GM12878 (cell line): ENCODE results near the gene INHBC. TPM values are rescaled to one million over a fixed set of nuclear protein-coding genes. Genes with fewer than 3 reads are reported as not detected.

ENCODE experiments used
- BACH1 ChIP-seq: fragments of 450-650 bp; IDR thresholded peaks from 2 replicates; pipeline ENCODE4 v1.6.1; 2017; ENCODE audit warnings: mild to moderate bottlenecking, borderline replicate concordance
- BRCA1 ChIP-seq: IDR thresholded peaks from 2 replicates; pipeline ENCODE4 v1.6.1; 2011; ENCODE audit warnings: low read depth, low read length, improper control_type of control experiment
- CBX5 ChIP-seq: sonication (generic); IDR thresholded peaks from 2 replicates; pipeline ENCODE4 v1.6.1; 2016; ENCODE audit warnings: low read depth, moderate library complexity, mild to moderate bottlenecking, inconsistent platforms
- CREM ChIP-seq: IDR thresholded peaks from 2 replicates; pipeline ENCODE4 v1.6.1; 2014; ENCODE audit warnings: antibody characterized with exemption, low read depth
- ETV6 ChIP-seq, 2 experiments: fragments of 450-650 bp in 1 of 2; IDR thresholded peaks in 1 of 2; conservative IDR thresholded peaks in 1 of 2; 2 replicates each; pipeline ENCODE4 v1.6.1; 2014; ENCODE audit warnings: antibody characterized with exemption in 1 of 2, borderline replicate concordance in 1 of 2, low read depth in 1 of 2, mild to moderate bottlenecking in 1 of 2, moderate library complexity in 1 of 2
- GATAD2B ChIP-seq: fragments of 450-650 bp; conservative IDR thresholded peaks from 2 replicates; pipeline ENCODE4 v1.6.1; 2017; ENCODE audit warnings: low read depth, mild to moderate bottlenecking, moderate library complexity
- IRF4 ChIP-seq: IDR thresholded peaks from 2 replicates; pipeline ENCODE4 v1.6.1; 2011; ENCODE audit warnings: low read depth, low read length
- JUND ChIP-seq: IDR thresholded peaks from 2 replicates; pipeline ENCODE4 v1.6.1; 2012; ENCODE audit warnings: low read depth, mild to moderate bottlenecking, low read length, improper control_type of control experiment, moderate library complexity
- MYC ChIP-seq: IDR thresholded peaks from 2 replicates; pipeline ENCODE4 v1.6.1; 2011; ENCODE audit warnings: mild to moderate bottlenecking, low read length, moderate library complexity, inconsistent platforms; ENCODE audit not compliant: insufficient read depth, insufficient replicate concordance, insufficient read length, severe bottlenecking
- NFIC ChIP-seq: IDR thresholded peaks from 2 replicates; pipeline ENCODE4 v1.6.1; 2012; ENCODE audit warnings: low read depth, mild to moderate bottlenecking, inconsistent platforms, low read length, moderate library complexity
- NR2C1 ChIP-seq: fragments of 450-650 bp; IDR thresholded peaks from 2 replicates; pipeline ENCODE4 v1.6.1; 2017; ENCODE audit warnings: antibody characterized with exemption, mild to moderate bottlenecking, moderate library complexity
- PBX3 ChIP-seq: IDR thresholded peaks from 2 replicates; pipeline ENCODE4 v1.6.1; 2011; ENCODE audit warnings: mild to moderate bottlenecking, low read depth, low read length, moderate library complexity; ENCODE audit not compliant: insufficient replicate concordance
- RBBP5 ChIP-seq: fragments of 200-600 bp; sonication (generic); conservative IDR thresholded peaks from 2 replicates; pipeline ENCODE4 v1.6.1; 2016
- RCOR1 ChIP-seq: conservative IDR thresholded peaks from 2 replicates; pipeline ENCODE4 v1.6.1; 2012; ENCODE audit warnings: low read depth, low read length, improper control_type of control experiment
- SMAD1 ChIP-seq: fragments of 450-650 bp; IDR thresholded peaks from 2 replicates; pipeline ENCODE4 v1.6.1; 2018; ENCODE audit warnings: mild to moderate bottlenecking, low read depth; ENCODE audit not compliant: partially characterized antibody
- SMC3 ChIP-seq: IDR thresholded peaks from 2 replicates; pipeline ENCODE4 v1.6.1; 2011; ENCODE audit warnings: low read length, improper control_type of control experiment, borderline replicate concordance
- SREBF1 ChIP-seq: IDR thresholded peaks from 2 replicates; pipeline ENCODE4 v1.6.1; 2012; ENCODE audit warnings: mild to moderate bottlenecking, low read length
- SUZ12 ChIP-seq: fragments of 200-600 bp; sonication (generic); IDR thresholded peaks from one replicate; pipeline ENCODE4 v1.6.1; 2018; ENCODE audit warnings: antibody characterized with exemption, mild to moderate bottlenecking; ENCODE audit not compliant: unreplicated experiment
- USF1 ChIP-seq: IDR thresholded peaks from 2 replicates; pipeline ENCODE4 v1.6.1; 2011; ENCODE audit warnings: borderline replicate concordance, low read depth, mild to moderate bottlenecking, moderate library complexity, mixed read lengths, low read length; ENCODE audit not compliant: insufficient read depth; ENCODE audit errors: extremely low read length
- ZNF24 ChIP-seq: fragments of 450-650 bp; IDR thresholded peaks from 2 replicates; pipeline ENCODE4 v1.6.1; 2017; ENCODE audit warnings: antibody characterized with exemption, mild to moderate bottlenecking
- ZNF687 ChIP-seq: fragments of 450-650 bp; IDR thresholded peaks from 2 replicates; pipeline ENCODE4 v1.6.1; 2017; ENCODE audit warnings: mild to moderate bottlenecking, moderate library complexity
- polyA plus RNA-seq, 11 experiments: library from polyadenylated mRNA; depleted of rRNA in 4 of 11; unstranded in 6 of 11; stranded (reverse) in 5 of 11; fragments of >200 nt; fragmentation: Nextera tagmentation in 4 of 11; fragmentation: Illumina TruSeq in 1 of 11; extraction: Ambion mirVana in 4 of 11; extraction: Trizol in 1 of 11; gene quantifications; 1 replicate in 1 of 11; 2 replicates in 10 of 11; pipeline versions ENCODE4 v1.2.1 to v1.2.3, GENCODE V29; 2011 to 2016; ENCODE audit warnings: inconsistent platforms in 2 of 11, missing spikeins in 2 of 11, low read depth in 1 of 11
- total RNA-seq, 4 experiments: library from RNA; depleted of rRNA in 3 of 4; stranded (reverse); fragments of >200 nt in 3 of 4; fragmentation: Illumina TruSeq in 1 of 4; extraction: Trizol in 1 of 4; gene quantifications; 2 replicates each; pipeline versions ENCODE4 v1.2.1 to v1.2.3, GENCODE V29; 2013 to 2021
- TF ChIP-seq, protein P1 (sequence below): fragments of 450-650 bp; IDR thresholded peaks from 2 replicates; pipeline ENCODE4 v1.6.1; 2017; ENCODE audit warnings: low read depth, mild to moderate bottlenecking, moderate library complexity

INHBC gene
- total and polyA plus RNA-seq, 10 of the 15 experiments (the other 5 are each of a cell fraction or from before 2014, with no cell fraction given), result 0.04 to 0.22 (median 0.13) TPM; not detected in 5

GRCh38 chr12:57459055-57459749, 24.6 kb downstream of the INHBC start (continued):
- TF ChIP-seq RCOR1, result 0 out of 2 replicates have a peak, but pooled peaks have one; percentile 74
- no peak for TF ChIP-seq SUZ12
- TF ChIP-seq JUND, result no peak
- no peak for TF ChIP-seq RBBP5
- TF ChIP-seq NFIC, result no peak
- peak; percentile 87 for TF ChIP-seq CREM
- TF ChIP-seq IRF4, result no peak
- no peak for TF ChIP-seq NR2C1
- no peak for TF ChIP-seq CBX5
- TF ChIP-seq, protein P1, sequence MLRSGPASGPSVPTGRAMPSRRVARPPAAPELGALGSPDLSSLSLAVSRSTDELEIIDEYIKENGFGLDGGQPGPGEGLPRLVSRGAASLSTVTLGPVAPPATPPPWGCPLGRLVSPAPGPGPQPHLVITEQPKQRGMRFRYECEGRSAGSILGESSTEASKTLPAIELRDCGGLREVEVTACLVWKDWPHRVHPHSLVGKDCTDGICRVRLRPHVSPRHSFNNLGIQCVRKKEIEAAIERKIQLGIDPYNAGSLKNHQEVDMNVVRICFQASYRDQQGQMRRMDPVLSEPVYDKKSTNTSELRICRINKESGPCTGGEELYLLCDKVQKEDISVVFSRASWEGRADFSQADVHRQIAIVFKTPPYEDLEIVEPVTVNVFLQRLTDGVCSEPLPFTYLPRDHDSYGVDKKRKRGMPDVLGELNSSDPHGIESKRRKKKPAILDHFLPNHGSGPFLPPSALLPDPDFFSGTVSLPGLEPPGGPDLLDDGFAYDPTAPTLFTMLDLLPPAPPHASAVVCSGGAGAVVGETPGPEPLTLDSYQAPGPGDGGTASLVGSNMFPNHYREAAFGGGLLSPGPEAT, result peak; percentile 87
- TF ChIP-seq ETV6 (conservative IDR thresholded peaks at IDR 0.05 in 1 of 2, IDR thresholded peaks at IDR 0.05 in 1 of 2; ENCODE audit: borderline replicate concordance in 1 of 2, low read depth in 1 of 2), result no peak
- no peak for TF ChIP-seq BRCA1
- TF ChIP-seq SMC3, result peak; percentile 76
- TF ChIP-seq SREBF1, result no peak
- TF ChIP-seq PBX3, result no peak
- TF ChIP-seq MYC, result no peak
- no peak for TF ChIP-seq SMAD1
- TF ChIP-seq BACH1, result no peak
- TF ChIP-seq GATAD2B, result no peak; the same call in 1 of the 2 replicates
- peak; percentile 43 for TF ChIP-seq USF1
- no peak for TF ChIP-seq ZNF687
- no peak for TF ChIP-seq ZNF24
